ENCODE measurements around the gene TSHZ2.

DNA sequence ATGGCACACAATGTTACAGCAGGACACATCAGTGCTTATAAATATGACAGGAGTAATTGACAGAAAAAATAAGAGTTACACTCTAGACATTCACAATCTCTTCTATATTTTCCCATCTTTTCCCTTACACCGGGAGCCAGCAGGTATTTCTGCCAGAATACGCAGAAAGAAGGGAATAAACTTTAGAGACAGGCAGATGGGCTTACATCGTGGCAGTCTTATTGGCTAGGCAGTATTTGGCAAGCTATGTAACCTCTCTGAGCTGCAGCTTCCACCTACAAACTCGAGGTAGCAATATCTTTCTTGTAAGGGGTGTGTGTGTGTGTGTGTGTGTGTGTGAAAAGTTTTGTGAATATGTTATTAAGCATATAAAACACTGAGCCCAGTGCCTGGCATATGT, 33.0 kb upstream of the TSHZ2 start:
- TF ChIP-seq, protein P1, sequence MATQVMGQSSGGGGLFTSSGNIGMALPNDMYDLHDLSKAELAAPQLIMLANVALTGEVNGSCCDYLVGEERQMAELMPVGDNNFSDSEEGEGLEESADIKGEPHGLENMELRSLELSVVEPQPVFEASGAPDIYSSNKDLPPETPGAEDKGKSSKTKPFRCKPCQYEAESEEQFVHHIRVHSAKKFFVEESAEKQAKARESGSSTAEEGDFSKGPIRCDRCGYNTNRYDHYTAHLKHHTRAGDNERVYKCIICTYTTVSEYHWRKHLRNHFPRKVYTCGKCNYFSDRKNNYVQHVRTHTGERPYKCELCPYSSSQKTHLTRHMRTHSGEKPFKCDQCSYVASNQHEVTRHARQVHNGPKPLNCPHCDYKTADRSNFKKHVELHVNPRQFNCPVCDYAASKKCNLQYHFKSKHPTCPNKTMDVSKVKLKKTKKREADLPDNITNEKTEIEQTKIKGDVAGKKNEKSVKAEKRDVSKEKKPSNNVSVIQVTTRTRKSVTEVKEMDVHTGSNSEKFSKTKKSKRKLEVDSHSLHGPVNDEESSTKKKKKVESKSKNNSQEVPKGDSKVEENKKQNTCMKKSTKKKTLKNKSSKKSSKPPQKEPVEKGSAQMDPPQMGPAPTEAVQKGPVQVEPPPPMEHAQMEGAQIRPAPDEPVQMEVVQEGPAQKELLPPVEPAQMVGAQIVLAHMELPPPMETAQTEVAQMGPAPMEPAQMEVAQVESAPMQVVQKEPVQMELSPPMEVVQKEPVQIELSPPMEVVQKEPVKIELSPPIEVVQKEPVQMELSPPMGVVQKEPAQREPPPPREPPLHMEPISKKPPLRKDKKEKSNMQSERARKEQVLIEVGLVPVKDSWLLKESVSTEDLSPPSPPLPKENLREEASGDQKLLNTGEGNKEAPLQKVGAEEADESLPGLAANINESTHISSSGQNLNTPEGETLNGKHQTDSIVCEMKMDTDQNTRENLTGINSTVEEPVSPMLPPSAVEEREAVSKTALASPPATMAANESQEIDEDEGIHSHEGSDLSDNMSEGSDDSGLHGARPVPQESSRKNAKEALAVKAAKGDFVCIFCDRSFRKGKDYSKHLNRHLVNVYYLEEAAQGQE (IDR thresholded peaks at IDR 0.05; ENCODE audit: borderline replicate concordance): no peak
- TF ChIP-seq, protein P2, sequence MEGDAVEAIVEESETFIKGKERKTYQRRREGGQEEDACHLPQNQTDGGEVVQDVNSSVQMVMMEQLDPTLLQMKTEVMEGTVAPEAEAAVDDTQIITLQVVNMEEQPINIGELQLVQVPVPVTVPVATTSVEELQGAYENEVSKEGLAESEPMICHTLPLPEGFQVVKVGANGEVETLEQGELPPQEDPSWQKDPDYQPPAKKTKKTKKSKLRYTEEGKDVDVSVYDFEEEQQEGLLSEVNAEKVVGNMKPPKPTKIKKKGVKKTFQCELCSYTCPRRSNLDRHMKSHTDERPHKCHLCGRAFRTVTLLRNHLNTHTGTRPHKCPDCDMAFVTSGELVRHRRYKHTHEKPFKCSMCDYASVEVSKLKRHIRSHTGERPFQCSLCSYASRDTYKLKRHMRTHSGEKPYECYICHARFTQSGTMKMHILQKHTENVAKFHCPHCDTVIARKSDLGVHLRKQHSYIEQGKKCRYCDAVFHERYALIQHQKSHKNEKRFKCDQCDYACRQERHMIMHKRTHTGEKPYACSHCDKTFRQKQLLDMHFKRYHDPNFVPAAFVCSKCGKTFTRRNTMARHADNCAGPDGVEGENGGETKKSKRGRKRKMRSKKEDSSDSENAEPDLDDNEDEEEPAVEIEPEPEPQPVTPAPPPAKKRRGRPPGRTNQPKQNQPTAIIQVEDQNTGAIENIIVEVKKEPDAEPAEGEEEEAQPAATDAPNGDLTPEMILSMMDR (IDR thresholded peaks at IDR 0.05; ENCODE audit: poor library complexity, severe bottlenecking): no peak
- TF ChIP-seq EZH2 (IDR thresholded peaks at IDR 0.05; ENCODE audit: borderline replicate concordance, insufficient read depth, low read length, poor library complexity, severe bottlenecking) (no peak), TAF1 (IDR thresholded peaks at IDR 0.05; ENCODE audit: low read depth) (no peak), RAD21 (conservative IDR thresholded peaks at IDR 0.05) (no peak), SMC3 (conservative IDR thresholded peaks at IDR 0.05; ENCODE audit: poor library complexity) (no peak)
